Measurements from ENCODE around the gene RGS6. TPM values are rescaled to one million over a fixed set of nuclear protein-coding genes. Genes with fewer than 3 reads are reported as not detected.

Gene RGS6
- total and polyA plus RNA-seq, 8 donors = 0.06 to 0.47 (median 0.20) TPM; not detected in 1

- DNase-seq = no peak
- Histone ChIP-seq H3K9me3 (no peaks in the 10 kb centered on the region), H3K4me3 (no peak overlapping the region), H3K27ac (no peak overlapping the region), H3K27me3 (no peaks in the 10 kb centered on the region), H3K4me1 (no peaks in the 10 kb centered on the region), H3K36me3 (no peaks in the 10 kb centered on the region)
- intact Hi-C loops (cut with DNase I) = no loop called here
- TF ChIP-seq CTCF (IDR thresholded peaks at IDR 0.05) = no peak
- FAIRE-seq = no peak
- 70 to 79% methylated on average over 1 of the region's 1 CpG for WGBS, 2 donors
- no peak for ATAC-seq
Observed at GRCh38 chr14:72217135-72217534, 284.9 kb downstream of the RGS6 start.

- DNase-seq = no peak
- intact Hi-C loops (cut with DNase I) = no loop called here
Observed at GRCh38 chr14:72222046-72222445, 289.8 kb downstream of the RGS6 start.

GRCh38 chr14:72236629-72237028, 304.4 kb downstream of the RGS6 start:
- no peak overlapping the region for H3K4me3 ChIP-seq
- no peaks in the 10 kb centered on the region for H3K9me3 ChIP-seq
- no peak overlapping the region for H3K27ac ChIP-seq
- intact Hi-C loops (cut with DNase I) = no loop called here
- 76 to 84% methylated on average over 22 of the region's 22 CpGs for whole genome bisulfite sequencing, 2 donors
- ATAC-seq (no peak), DNase-seq (peak in 2 of 6 donors; percentile 35 to 56), FAIRE-seq (no peak)
- no peak for TF ChIP-seq CTCF (IDR thresholded peaks at IDR 0.05)
- H3K27me3 ChIP-seq = no peaks in the 10 kb centered on the region
- H3K4me1 ChIP-seq = no peaks in the 10 kb centered on the region
- H3K36me3 ChIP-seq = no peaks in the 10 kb centered on the region

More at GRCh38 chr14:72222046-72222445, 289.8 kb downstream of the RGS6 start:
- H3K27me3 ChIP-seq = no peaks in the 10 kb centered on the region
- H3K9me3 ChIP-seq = no peaks in the 10 kb centered on the region
- no peak for TF ChIP-seq CTCF (IDR thresholded peaks at IDR 0.05)
- H3K27ac ChIP-seq = no peak overlapping the region
- no peak overlapping the region for H3K4me3 ChIP-seq
- 36 to 52% methylated on average over 1 of the region's 1 CpG for WGBS, 2 donors
- H3K4me1 ChIP-seq = no peaks in the 10 kb centered on the region
- H3K36me3 ChIP-seq = no peaks in the 10 kb centered on the region
- ATAC-seq = no peak
- no peak for FAIRE-seq

- ATAC-seq (no peak), FAIRE-seq (no peak), DNase-seq (no peak)
- intact Hi-C loops (cut with DNase I) = no loop called here
- 75 to 82% methylated on average over 14 of the region's 14 CpGs for WGBS, 2 donors
- H3K4me3 ChIP-seq = no peak overlapping the region
- H3K27ac ChIP-seq = no peak overlapping the region
- no peaks in the 10 kb centered on the region for H3K36me3 ChIP-seq
- H3K4me1 ChIP-seq = no peaks in the 10 kb centered on the region
- no peaks in the 10 kb centered on the region for H3K9me3 ChIP-seq
- H3K27me3 ChIP-seq = no peaks in the 10 kb centered on the region
- no peak for TF ChIP-seq CTCF (IDR thresholded peaks at IDR 0.05)
Observed at GRCh38 chr14:72237722-72238666, 305.8 kb downstream of the RGS6 start.

All from pancreas (tissue), 10 donors.